ENCODE results near the gene FHL2. TPM values are rescaled to one million over a fixed set of nuclear protein-coding genes. Genes with fewer than 3 reads are reported as not detected.

FHL2 gene
- total and polyA plus RNA-seq, 9 of the 15 experiments (the other 6 are each of a cell fraction or from before 2014, with no cell fraction given) = 7.5 to 33.1 (median 23.9) TPM

DNA sequence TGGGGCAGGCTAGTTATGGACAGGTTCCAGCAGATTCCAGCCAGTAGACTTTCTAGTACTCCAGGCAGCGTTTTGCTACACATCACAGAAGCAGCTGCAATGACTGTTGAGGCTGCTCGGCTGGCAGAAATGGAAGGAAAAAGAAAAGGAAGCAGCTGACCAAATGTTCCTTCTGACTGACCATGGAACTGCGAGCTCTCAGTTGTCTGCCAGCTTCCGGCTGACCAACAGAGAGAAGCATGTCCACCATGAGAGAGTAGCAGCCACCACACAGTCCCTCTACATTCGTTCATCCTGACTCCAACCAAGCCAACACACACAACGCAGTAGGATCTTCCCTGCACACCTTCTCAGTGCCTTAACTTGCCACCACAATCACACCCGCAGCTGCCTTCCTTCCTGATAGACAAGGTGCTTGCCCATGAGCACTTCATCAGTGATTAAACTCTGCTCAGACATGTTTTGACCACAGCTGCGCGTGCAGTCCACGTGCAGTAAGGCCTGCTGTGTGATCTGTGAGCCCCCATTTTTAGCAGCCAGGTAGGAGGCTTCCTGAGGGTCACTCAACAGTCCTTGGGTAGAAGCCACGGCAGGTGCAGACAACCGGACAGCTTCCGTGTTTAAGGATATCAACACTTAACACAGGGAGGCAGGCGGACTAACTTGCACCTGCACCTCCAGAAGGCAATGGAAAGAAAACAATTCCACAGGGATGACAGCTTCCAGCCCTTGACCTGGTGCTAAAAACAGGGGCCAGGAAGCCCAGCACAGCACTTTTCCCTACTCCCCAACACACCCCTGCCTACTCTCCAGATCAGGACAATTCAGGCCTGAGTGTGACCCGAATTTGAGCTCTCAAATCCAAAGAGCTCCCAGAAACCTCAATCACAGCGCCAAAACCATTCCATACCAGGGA lies 70.3 kb downstream of the FHL2 start (continued):
- no peak for TF ChIP-seq MCM3 (IDR thresholded peaks at IDR 0.05)
- no peak for TF ChIP-seq ZNF830 (CRISPR knock-in tag; IDR thresholded peaks at IDR 0.05)
- TF ChIP-seq, protein P1, sequence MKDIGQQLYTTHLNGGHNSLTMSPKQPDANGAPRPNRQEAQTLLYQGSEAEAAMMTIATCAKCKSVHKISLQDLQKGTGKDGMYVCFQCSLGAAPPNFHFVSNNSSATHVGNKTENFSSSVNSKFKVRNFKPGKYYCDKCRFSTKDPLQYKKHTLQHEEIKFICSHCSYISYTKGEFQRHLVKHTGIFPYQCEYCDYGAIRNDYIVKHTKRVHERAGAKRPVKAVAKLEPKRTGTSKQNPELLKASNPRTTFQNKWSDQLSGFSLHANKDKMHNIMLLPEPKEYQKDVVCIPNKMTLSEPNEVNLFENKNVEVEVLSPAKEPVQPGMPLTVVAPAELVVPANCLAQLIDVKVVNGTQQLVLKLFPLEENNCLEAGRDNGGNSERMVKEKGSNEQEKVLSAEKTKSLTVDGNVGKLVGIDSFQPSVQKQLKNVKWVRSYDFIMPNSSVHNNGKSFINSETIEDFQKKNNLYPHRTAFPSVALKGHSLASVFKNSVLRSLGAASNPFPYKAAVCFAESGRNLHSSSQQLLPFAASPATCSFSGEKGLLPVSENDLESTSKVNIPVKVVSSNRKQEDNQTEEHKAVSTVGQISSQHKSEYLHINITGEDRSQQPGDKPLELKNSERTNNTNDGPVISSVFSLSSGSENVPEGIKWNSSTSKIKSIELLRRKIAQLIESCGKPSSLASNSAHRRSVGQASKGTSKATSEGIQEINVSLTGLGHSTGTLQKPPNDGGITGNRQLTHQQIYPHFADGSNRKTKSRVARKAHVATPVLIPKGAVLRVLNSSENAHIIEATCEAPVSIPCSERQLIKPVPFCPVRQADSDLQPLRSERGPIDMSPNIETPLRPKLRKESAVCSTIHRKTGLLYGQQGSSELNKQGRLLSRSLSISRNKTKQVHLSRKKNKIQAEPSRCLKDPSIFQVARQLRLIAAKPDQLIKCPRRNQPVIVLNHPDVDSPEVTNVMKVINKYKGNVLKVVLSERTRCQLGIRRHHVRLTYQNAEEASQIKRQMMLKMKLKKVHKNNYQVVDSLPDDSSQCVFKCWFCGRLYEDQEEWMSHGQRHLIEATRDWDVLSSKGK (CRISPR knock-in tag; IDR thresholded peaks at IDR 0.05) = no peak
- TF ChIP-seq, protein P2, sequence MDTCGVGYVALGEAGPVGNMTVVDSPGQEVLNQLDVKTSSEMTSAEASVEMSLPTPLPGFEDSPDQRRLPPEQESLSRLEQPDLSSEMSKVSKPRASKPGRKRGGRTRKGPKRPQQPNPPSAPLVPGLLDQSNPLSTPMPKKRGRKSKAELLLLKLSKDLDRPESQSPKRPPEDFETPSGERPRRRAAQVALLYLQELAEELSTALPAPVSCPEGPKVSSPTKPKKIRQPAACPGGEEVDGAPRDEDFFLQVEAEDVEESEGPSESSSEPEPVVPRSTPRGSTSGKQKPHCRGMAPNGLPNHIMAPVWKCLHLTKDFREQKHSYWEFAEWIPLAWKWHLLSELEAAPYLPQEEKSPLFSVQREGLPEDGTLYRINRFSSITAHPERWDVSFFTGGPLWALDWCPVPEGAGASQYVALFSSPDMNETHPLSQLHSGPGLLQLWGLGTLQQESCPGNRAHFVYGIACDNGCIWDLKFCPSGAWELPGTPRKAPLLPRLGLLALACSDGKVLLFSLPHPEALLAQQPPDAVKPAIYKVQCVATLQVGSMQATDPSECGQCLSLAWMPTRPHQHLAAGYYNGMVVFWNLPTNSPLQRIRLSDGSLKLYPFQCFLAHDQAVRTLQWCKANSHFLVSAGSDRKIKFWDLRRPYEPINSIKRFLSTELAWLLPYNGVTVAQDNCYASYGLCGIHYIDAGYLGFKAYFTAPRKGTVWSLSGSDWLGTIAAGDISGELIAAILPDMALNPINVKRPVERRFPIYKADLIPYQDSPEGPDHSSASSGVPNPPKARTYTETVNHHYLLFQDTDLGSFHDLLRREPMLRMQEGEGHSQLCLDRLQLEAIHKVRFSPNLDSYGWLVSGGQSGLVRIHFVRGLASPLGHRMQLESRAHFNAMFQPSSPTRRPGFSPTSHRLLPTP (IDR thresholded peaks at IDR 0.05; ENCODE audit: borderline replicate concordance, extremely low read depth, insufficient read length) = no peak
- TF ChIP-seq, protein P3, sequence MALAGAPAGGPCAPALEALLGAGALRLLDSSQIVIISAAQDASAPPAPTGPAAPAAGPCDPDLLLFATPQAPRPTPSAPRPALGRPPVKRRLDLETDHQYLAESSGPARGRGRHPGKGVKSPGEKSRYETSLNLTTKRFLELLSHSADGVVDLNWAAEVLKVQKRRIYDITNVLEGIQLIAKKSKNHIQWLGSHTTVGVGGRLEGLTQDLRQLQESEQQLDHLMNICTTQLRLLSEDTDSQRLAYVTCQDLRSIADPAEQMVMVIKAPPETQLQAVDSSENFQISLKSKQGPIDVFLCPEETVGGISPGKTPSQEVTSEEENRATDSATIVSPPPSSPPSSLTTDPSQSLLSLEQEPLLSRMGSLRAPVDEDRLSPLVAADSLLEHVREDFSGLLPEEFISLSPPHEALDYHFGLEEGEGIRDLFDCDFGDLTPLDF (CRISPR knock-in tag; IDR thresholded peaks at IDR 0.05) = no peak
- TF ChIP-seq JUND (IDR thresholded peaks at IDR 0.05; ENCODE audit: borderline replicate concordance, low read depth, low read length) = no peak
- TF ChIP-seq JUND (tag; IDR thresholded peaks at IDR 0.05; ENCODE audit: borderline replicate concordance, low read depth, low read length) = 0 out of 3 replicates have a peak, but pooled peaks have one; percentile 18
- TF ChIP-seq, protein P4, sequence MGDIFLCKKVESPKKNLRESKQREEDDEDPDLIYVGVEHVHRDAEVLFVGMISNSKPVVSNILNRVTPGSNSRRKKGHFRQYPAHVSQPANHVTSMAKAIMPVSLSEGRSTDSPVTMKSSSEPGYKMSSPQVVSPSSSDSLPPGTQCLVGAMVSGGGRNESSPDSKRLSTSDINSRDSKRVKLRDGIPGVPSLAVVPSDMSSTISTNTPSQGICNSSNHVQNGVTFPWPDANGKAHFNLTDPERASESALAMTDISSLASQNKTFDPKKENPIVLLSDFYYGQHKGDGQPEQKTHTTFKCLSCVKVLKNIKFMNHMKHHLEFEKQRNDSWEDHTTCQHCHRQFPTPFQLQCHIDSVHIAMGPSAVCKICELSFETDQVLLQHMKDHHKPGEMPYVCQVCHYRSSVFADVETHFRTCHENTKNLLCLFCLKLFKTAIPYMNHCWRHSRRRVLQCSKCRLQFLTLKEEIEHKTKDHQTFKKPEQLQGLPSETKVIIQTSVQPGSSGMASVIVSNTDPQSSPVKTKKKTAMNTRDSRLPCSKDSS (IDR thresholded peaks at IDR 0.05; ENCODE audit: low read depth, partially characterized antibody) = no peak
- TF ChIP-seq, protein P5, sequence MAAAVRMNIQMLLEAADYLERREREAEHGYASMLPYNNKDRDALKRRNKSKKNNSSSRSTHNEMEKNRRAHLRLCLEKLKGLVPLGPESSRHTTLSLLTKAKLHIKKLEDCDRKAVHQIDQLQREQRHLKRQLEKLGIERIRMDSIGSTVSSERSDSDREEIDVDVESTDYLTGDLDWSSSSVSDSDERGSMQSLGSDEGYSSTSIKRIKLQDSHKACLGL (CRISPR knock-in tag; IDR thresholded peaks at IDR 0.05; ENCODE audit: borderline replicate concordance, poor library complexity, severe bottlenecking) = no peak
- TF ChIP-seq, protein P6, sequence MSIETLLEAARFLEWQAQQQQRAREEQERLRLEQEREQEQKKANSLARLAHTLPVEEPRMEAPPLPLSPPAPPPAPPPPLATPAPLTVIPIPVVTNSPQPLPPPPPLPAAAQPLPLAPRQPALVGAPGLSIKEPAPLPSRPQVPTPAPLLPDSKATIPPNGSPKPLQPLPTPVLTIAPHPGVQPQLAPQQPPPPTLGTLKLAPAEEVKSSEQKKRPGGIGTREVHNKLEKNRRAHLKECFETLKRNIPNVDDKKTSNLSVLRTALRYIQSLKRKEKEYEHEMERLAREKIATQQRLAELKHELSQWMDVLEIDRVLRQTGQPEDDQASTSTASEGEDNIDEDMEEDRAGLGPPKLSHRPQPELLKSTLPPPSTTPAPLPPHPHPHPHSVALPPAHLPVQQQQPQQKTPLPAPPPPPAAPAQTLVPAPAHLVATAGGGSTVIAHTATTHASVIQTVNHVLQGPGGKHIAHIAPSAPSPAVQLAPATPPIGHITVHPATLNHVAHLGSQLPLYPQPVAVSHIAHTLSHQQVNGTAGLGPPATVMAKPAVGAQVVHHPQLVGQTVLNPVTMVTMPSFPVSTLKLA (conservative IDR thresholded peaks at IDR 0.05) = peak; percentile 64 to 71
- TF ChIP-seq ESRRA (IDR thresholded peaks at IDR 0.05; ENCODE audit: borderline replicate concordance, low read depth) = peak; percentile 41; the same call in 1 of the 2 replicates
- TF ChIP-seq ZNF354B (CRISPR knock-in tag; IDR thresholded peaks at IDR 0.05) = no peak
- no peak for TF ChIP-seq POLR2G (IDR thresholded peaks at IDR 0.05; ENCODE audit: low read depth, low read length)
